ENCODE data around the gene PLAAT3. TPM values are rescaled to one million over a fixed set of nuclear protein-coding genes. Genes with fewer than 3 reads are reported as not detected.
"Not testable (repeated sequence)": the region's sequence is repeated elsewhere in the genome, so short reads cannot be mapped to it uniquely, and the experiment has no call there.

The PLAAT3 gene
- total RNA-seq, 4 donors from 2014 or later: 6.8 to 20.1 (median 18.4) TPM

- H3K27ac ChIP-seq: no peak overlapping the region
- no peak for DNase-seq
- H3K4me1 ChIP-seq: no peaks in the 10 kb centered on the region
- no peaks in the 10 kb centered on the region for H3K9me3 ChIP-seq
- TF ChIP-seq, protein P1, sequence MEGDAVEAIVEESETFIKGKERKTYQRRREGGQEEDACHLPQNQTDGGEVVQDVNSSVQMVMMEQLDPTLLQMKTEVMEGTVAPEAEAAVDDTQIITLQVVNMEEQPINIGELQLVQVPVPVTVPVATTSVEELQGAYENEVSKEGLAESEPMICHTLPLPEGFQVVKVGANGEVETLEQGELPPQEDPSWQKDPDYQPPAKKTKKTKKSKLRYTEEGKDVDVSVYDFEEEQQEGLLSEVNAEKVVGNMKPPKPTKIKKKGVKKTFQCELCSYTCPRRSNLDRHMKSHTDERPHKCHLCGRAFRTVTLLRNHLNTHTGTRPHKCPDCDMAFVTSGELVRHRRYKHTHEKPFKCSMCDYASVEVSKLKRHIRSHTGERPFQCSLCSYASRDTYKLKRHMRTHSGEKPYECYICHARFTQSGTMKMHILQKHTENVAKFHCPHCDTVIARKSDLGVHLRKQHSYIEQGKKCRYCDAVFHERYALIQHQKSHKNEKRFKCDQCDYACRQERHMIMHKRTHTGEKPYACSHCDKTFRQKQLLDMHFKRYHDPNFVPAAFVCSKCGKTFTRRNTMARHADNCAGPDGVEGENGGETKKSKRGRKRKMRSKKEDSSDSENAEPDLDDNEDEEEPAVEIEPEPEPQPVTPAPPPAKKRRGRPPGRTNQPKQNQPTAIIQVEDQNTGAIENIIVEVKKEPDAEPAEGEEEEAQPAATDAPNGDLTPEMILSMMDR (IDR thresholded peaks at IDR 0.05): no peak
- TF ChIP-seq POLR2A (IDR thresholded peaks at IDR 0.05): no peak
- H3K27me3 ChIP-seq: no peaks in the 10 kb centered on the region
- no peak overlapping the region for H3K4me3 ChIP-seq
- H3K36me3 ChIP-seq: no peaks in the 10 kb centered on the region
These were observed 8.1 kb upstream of the PLAAT3 start for GRCh38 chr11:63622323-63622722.

DNA sequence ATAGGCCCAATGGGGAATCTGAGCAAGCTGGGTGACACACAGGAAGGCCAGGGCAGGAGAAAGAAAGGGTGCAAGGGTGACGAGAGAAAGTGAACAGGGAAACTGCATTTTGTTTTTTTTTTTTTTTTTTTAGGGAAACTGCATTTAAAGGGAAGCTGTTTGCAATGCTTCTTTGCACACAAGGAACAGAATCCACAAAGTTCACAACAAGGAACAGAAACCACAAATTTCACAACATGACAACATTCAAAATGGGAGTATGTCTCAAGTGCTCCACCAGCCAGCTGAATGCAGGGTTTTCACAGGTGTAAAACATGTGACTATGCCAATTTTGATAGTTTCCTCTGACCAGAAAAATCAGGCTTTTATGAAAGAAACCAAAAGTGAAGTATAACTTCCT lies 6.8 kb upstream of the PLAAT3 start:
- no peak overlapping the region for H3K27ac ChIP-seq
- no peaks in the 10 kb centered on the region for H3K36me3 ChIP-seq
- no peaks in the 10 kb centered on the region for H3K27me3 ChIP-seq
- no peak overlapping the region for H3K4me3 ChIP-seq
- TF ChIP-seq, protein P1 (IDR thresholded peaks at IDR 0.05): no peak
- no peak for TF ChIP-seq POLR2A (IDR thresholded peaks at IDR 0.05)
- H3K4me1 ChIP-seq: no peaks in the 10 kb centered on the region
- no peak for DNase-seq
- no peaks in the 10 kb centered on the region for H3K9me3 ChIP-seq

DNA sequence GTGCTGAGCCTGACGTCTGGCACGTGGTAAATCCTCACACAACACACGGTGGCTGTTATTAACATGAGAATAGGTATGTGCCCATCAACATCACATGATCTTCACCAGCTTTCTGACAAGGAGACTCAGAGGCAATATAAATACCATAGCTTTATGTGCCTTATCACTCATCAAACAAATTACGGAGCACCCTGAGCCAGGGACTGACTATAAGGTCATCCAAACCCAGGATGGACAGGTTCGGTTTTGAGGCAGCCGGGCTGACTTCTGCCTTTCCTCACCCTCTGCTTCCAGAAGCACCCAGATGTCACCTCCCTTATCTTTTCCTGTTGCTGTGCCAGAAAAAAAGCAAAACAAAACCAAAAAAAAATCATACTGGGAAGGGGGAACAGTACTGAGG lies 5.7 kb upstream of the PLAAT3 start:
- H3K36me3 ChIP-seq: no peaks in the 10 kb centered on the region
- no peak for DNase-seq
- no peaks in the 10 kb centered on the region for H3K27me3 ChIP-seq
- TF ChIP-seq, protein P1 (IDR thresholded peaks at IDR 0.05): no peak
- TF ChIP-seq POLR2A (IDR thresholded peaks at IDR 0.05): no peak
- no peaks in the 10 kb centered on the region for H3K9me3 ChIP-seq
- H3K27ac ChIP-seq: no peak overlapping the region
- H3K4me1 ChIP-seq: no peaks in the 10 kb centered on the region
- H3K4me3 ChIP-seq: no peak overlapping the region

GRCh38 chr11:63617686-63618085 lies 3.5 kb upstream of the PLAAT3 start:
- H3K36me3 ChIP-seq, DNase-seq: not testable (repeated sequence)

DNA sequence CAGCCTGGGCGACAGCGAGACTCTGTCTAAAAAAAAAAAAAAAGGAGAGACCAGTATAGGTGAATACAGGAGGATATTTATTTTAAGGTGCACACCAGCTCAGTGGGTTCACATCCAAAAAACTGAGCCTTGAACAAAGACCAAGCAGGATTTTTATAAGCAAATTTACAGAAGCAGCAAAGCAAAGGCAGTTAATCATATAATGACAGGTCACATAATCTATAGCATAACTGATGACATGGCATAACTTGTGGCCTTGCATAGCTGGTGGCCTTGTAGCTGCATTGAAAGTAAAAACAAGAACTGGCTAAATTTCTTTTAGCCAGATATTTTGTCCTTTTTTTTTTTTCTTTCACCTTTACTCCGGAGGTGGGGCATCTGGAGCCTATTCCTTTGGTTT lies 2.7 kb upstream of the PLAAT3 start:
- DNase-seq: no peak
- TF ChIP-seq, protein P1 (IDR thresholded peaks at IDR 0.05): no peak
- no peak for TF ChIP-seq POLR2A (IDR thresholded peaks at IDR 0.05)
- Histone ChIP-seq H3K27ac (no peak overlapping the region), H3K9me3 (no peaks in the 10 kb centered on the region), H3K4me1 (peaks cover 0 to 5% (median 0%) of the 10 kb centered on the region in 4 donors), H3K36me3 (no peaks in the 10 kb centered on the region), H3K4me3 (no peak overlapping the region), H3K27me3 (no peaks in the 10 kb centered on the region)

More at GRCh38 chr11:63617686-63618085, 3.5 kb upstream of the PLAAT3 start:
- H3K4me1 ChIP-seq, H3K27ac ChIP-seq, H3K9me3 ChIP-seq, H3K4me3 ChIP-seq, H3K27me3 ChIP-seq: not testable (repeated sequence)

- H3K36me3 ChIP-seq: no peaks in the 10 kb centered on the region
- H3K4me1 ChIP-seq: peaks cover 0 to 15% (median 0%) of the 10 kb centered on the region in 4 donors
- H3K27ac ChIP-seq: peak overlapping the region; percentile 64 to 80 (median 77)
- TF ChIP-seq, protein P1 (IDR thresholded peaks at IDR 0.05): no peak
- TF ChIP-seq POLR2A (IDR thresholded peaks at IDR 0.05): no peak
- peak overlapping the region; percentile 57 to 86 (median 63) for H3K4me3 ChIP-seq
- peak; percentile 66 to 79 (median 68) for DNase-seq
- H3K9me3 ChIP-seq: no peaks in the 10 kb centered on the region
- no peaks in the 10 kb centered on the region for H3K27me3 ChIP-seq
These were observed 607 bp downstream of the PLAAT3 start for GRCh38 chr11:63613517-63614135.
